Panc1 (cell line): ENCODE results near the gene SRSF2. TPM values are rescaled to one million over a fixed set of nuclear protein-coding genes. Genes with fewer than 3 reads are reported as not detected.
"Not testable (repeated sequence)": the region's sequence is repeated elsewhere in the genome, so short reads cannot be mapped to it uniquely, and the experiment has no call there.

ENCODE experiments used
- ATAC-seq: fragments of 200-7000 bp; cut with Tn5 transposase; 2 replicates; pipeline ENCODE4 v1.9.1; 2020; ENCODE audit warnings: mild to moderate bottlenecking, moderate library complexity
- BruUV-seq: library from RNA; stranded (reverse); fragments of 400-500 nt; replicated peaks from 2 replicates; lab custom pipeline; 2021; lab: Mats Ljungman, UMichigan
- CTCF ChIA-PET: fragments of 300-600 bp; sonication (Branson Sonifier 250); formaldehyde crosslinking; loops from one replicate; lab custom pipeline; 2022; ENCODE audit warnings: antibody characterized with exemption; lab: Charles Lee
- POLR2A ChIA-PET: fragments of 300-600 bp; sonication (Branson Sonifier 250); formaldehyde crosslinking; loops from one replicate; lab custom pipeline; 2022; ENCODE audit warnings: antibody characterized with exemption; lab: Charles Lee
- DNase-seq: peaks from one replicate; pipeline ENCODE4 v3.0.0-alpha.2; 2010; ENCODE audit warnings: low read depth, low spot score
- H3K27ac ChIP-seq: 2 replicates; pipeline ENCODE4 v1.5.1; 2011; ENCODE audit warnings: mild to moderate bottlenecking, low read length, inconsistent platforms
- H3K27me3 ChIP-seq: fragments of 200-500 bp; sonication (Bioruptor generic); 2 replicates; pipeline ENCODE4 v1.6.0; 2014; ENCODE audit warnings: low read length, inconsistent platforms; ENCODE audit not compliant: control insufficient read depth, insufficient read depth
- H3K36me3 ChIP-seq: fragments of 200-500 bp; sonication (Bioruptor generic); 2 replicates; pipeline ENCODE4 v1.5.1; 2014; ENCODE audit warnings: inconsistent platforms, mild to moderate bottlenecking, low read length, moderate library complexity; ENCODE audit not compliant: control insufficient read depth, insufficient read depth
- H3K4me1 ChIP-seq: 2 replicates; pipeline ENCODE4 v1.5.1; 2011; ENCODE audit warnings: inconsistent platforms, mild to moderate bottlenecking, low read length, moderate library complexity; ENCODE audit not compliant: control insufficient read depth, insufficient read depth
- H3K4me3 ChIP-seq, 2 experiments: 2 replicates each; pipeline ENCODE4 v1.5.1; 2011 to 2012; ENCODE audit warnings: low read depth in 2 of 2, low read length in 2 of 2, mild to moderate bottlenecking in 2 of 2, inconsistent platforms in 1 of 2, moderate library complexity in 1 of 2
- H3K9me3 ChIP-seq: fragments of 200-500 bp; sonication (Bioruptor generic); 2 replicates; pipeline ENCODE4 v1.5.1; 2014; ENCODE audit warnings: low read depth, mild to moderate bottlenecking, inconsistent platforms, low read length, moderate library complexity; ENCODE audit not compliant: control insufficient read depth, insufficient read depth
- SIN3A ChIP-seq: IDR thresholded peaks from 2 replicates; pipeline ENCODE4 v1.6.1; 2012; ENCODE audit warnings: low read depth, mild to moderate bottlenecking, low read length, moderate library complexity, borderline replicate concordance; ENCODE audit not compliant: insufficient read depth
- in situ Hi-C: cut with HindIII; loops from 2 replicates; pipeline ENCODE4 v1.10.0; 2016; ENCODE audit warnings: low sequenced_read_pairs, low pct_unique_long_range_greater_than_20kb
- intact Hi-C: fragments of 100-400 bp; cut with micrococcal nuclease; formaldehyde crosslinking; loops from one replicate; pipeline ENCODE4 v1.10.0; 2022; ENCODE audit not compliant: unreplicated experiment
- total RNA-seq: library from RNA; stranded (reverse); gene quantifications from one replicate; pipeline ENCODE4 v1.2.1, GENCODE V29; 2021; ENCODE audit not compliant: unreplicated experiment
- TF ChIP-seq, protein P1 (sequence below), 2 experiments: IDR thresholded peaks; 2 replicates each; pipeline ENCODE4 v1.6.1; 2011 to 2012; ENCODE audit warnings: low read depth in 2 of 2, control low read depth in 1 of 2, low read length in 1 of 2, mild to moderate bottlenecking in 1 of 2, moderate library complexity in 1 of 2; ENCODE audit not compliant: insufficient read depth in 1 of 2

Gene SRSF2
- total RNA-seq, 1 experiment from 2014 or later, result 436 TPM

DNA sequence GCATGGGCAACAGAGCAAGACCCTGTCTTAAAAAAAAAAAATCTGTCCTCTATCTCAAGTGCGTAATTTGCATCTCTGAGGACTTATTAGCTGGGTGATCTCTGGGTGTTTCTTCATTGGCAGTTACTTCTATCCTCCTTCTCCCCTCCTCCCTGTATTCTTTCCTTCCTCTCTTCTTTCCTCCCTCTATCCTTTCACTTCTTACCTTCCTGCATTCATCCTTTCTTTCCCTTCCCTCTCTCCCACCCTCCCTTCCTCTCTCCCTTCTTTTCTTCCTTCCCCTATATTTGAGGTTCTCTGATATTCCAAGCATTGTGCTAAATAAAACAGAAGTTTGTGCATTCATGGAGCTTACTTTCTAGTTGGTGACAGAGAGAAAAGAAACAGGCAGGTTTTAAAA, 11.5 kb upstream of the SRSF2 start:
- Histone ChIP-seq H3K27me3 (no peaks in the 10 kb centered on the region), H3K4me3 (no peak overlapping the region), H3K4me1 (no peaks in the 10 kb centered on the region), H3K36me3 (peaks cover 8% of the 10 kb centered on the region; the same call in 1 of the 2 replicates), H3K27ac (no peak overlapping the region), H3K9me3 (no peaks in the 10 kb centered on the region)
- in situ Hi-C loops (no loop called here), intact Hi-C loops (no loop called here)
- TF ChIP-seq, protein P1, sequence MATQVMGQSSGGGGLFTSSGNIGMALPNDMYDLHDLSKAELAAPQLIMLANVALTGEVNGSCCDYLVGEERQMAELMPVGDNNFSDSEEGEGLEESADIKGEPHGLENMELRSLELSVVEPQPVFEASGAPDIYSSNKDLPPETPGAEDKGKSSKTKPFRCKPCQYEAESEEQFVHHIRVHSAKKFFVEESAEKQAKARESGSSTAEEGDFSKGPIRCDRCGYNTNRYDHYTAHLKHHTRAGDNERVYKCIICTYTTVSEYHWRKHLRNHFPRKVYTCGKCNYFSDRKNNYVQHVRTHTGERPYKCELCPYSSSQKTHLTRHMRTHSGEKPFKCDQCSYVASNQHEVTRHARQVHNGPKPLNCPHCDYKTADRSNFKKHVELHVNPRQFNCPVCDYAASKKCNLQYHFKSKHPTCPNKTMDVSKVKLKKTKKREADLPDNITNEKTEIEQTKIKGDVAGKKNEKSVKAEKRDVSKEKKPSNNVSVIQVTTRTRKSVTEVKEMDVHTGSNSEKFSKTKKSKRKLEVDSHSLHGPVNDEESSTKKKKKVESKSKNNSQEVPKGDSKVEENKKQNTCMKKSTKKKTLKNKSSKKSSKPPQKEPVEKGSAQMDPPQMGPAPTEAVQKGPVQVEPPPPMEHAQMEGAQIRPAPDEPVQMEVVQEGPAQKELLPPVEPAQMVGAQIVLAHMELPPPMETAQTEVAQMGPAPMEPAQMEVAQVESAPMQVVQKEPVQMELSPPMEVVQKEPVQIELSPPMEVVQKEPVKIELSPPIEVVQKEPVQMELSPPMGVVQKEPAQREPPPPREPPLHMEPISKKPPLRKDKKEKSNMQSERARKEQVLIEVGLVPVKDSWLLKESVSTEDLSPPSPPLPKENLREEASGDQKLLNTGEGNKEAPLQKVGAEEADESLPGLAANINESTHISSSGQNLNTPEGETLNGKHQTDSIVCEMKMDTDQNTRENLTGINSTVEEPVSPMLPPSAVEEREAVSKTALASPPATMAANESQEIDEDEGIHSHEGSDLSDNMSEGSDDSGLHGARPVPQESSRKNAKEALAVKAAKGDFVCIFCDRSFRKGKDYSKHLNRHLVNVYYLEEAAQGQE (IDR thresholded peaks at IDR 0.05; ENCODE audit: insufficient read depth in 1 of 2, low read depth in 2 of 2, low read length in 1 of 2), result no peak
- no peak for DNase-seq
- CTCF ChIA-PET, result interaction anchor here (0.8 kb wide), 1 partner anchor 21 kb away, joined by 11 read pairs; no protein-coding TSS in a partner anchor
- no peak for ATAC-seq
- BruUV-seq, result no TSS peak
- POLR2A ChIA-PET, result no interaction called here

DNA sequence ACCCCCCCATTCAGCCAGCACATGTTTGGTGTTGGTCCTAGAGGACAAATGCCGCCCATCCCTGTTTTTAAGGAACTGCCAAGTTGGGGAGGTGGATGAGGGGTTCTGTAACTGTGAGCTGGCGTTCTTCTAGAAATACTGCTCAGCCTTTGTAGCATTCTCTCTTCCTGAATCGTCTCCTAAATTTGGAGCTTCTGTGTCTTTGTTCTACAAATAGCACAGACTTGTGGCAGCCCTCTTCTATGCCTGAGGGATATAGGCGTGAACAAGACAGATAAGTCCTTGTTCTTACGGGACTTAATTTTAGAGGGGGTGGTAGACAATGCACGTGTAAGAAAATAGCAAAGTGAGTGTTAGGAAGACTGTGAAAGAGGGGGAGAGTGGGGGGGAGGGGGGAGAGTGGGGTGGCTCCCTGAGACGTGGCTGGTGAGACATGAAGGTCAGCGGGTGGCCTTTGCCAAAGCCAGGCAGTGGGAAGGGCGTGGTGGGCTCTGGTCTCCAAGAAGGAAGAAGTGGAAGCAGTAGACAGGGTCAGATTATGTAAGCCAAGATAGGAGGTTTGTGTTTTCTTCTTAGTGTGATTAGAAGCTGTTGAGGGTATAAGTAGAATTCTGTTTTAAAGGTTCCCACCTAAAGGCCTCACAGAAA, 10.7 kb upstream of the SRSF2 start:
- no peak overlapping the region for H3K4me3 ChIP-seq
- H3K36me3 ChIP-seq, result peaks cover 8% of the 10 kb centered on the region; the same call in 1 of the 2 replicates
- ChIA-PET CTCF (interaction anchor here (0.8 kb wide), 1 partner anchor 22 kb away, joined by 11 read pairs; no protein-coding TSS in a partner anchor), POLR2A (no interaction called here)
- in situ Hi-C loops, result no loop called here
- intact Hi-C loops, result no loop called here
- no peaks in the 10 kb centered on the region for H3K27me3 ChIP-seq
- DNase-seq, result no peak
- no peaks in the 10 kb centered on the region for H3K9me3 ChIP-seq
- H3K4me1 ChIP-seq, result no peaks in the 10 kb centered on the region
- ATAC-seq, result no peak
- no peak overlapping the region for H3K27ac ChIP-seq
- no TSS peak for BruUV-seq
- TF ChIP-seq, protein P1 (IDR thresholded peaks at IDR 0.05; ENCODE audit: insufficient read depth in 1 of 2, low read depth in 2 of 2, low read length in 1 of 2), result no peak
- TF ChIP-seq SIN3A, result no peak

DNA sequence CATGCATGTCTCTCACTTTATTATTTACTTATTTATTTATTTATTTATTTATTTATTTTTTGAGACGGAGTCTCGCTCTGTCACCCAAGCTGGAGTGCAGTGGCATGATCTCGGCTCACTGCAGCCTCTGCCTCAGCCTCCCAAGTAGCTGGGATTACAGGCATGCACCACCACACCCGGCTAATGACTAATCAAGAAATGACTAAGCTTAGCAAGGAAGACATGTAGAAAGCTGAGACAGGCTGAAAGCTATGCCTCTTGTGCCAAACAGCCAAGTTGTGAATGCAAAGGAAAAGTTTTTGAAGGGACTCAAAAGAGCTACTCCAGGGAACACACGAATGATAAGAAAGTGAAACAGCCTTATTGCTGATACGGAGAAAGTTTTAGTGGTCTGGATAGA, 8.7 kb upstream of the SRSF2 start:
- CTCF ChIA-PET, H3K27ac ChIP-seq, H3K4me3 ChIP-seq, BruUV-seq, H3K9me3 ChIP-seq, POLR2A ChIA-PET, in situ Hi-C loops, H3K4me1 ChIP-seq, intact Hi-C loops, ATAC-seq, DNase-seq, H3K27me3 ChIP-seq: not testable (repeated sequence)
- peaks cover 18% of the 10 kb centered on the region for H3K36me3 ChIP-seq
